PC-9 (cell line): ENCODE data around the gene PGAM4. TPM values are rescaled to one million over a fixed set of nuclear protein-coding genes. Genes with fewer than 3 reads are reported as not detected.

Experiments used
- BruUV-seq: library from RNA; stranded (reverse); fragments of 400-500 nt; replicated peaks from 2 replicates; lab custom pipeline; 2021; lab: Mats Ljungman, UMichigan
- CTCF ChIA-PET: fragments of 300-600 bp; sonication (Branson Sonifier 250); formaldehyde crosslinking; loops from one replicate; lab custom pipeline; 2022; ENCODE audit warnings: antibody characterized with exemption; lab: Charles Lee
- POLR2A ChIA-PET: fragments of 300-600 bp; sonication (Branson Sonifier 250); formaldehyde crosslinking; loops from one replicate; lab custom pipeline; 2022; ENCODE audit warnings: antibody characterized with exemption; ENCODE audit not compliant: unreplicated experiment; lab: Charles Lee
- DNase-seq, 2 experiments: peaks; one replicate each; pipeline versions ENCODE4 v3.0.0 to v3.0.0-alpha.2; 2015 to 2022; ENCODE audit warnings: mixed read lengths in 1 of 2
- H2AFZ ChIP-seq: fragments of 200-600 bp; sonication (generic); 2 replicates; pipeline ENCODE4 v1.8.1; 2017; ENCODE audit warnings: antibody characterized with exemption
- H3F3A ChIP-seq: fragments of 200-600 bp; sonication (generic); 2 replicates; pipeline ENCODE4 v1.8.1; 2017; ENCODE audit warnings: antibody characterized with exemption, mild to moderate bottlenecking, low read depth; ENCODE audit not compliant: insufficient read depth
- H3K27ac ChIP-seq: fragments of 200-600 bp; sonication (generic); 2 replicates; pipeline ENCODE4 v1.6.1; 2016; ENCODE audit warnings: mixed run types
- H3K27me3 ChIP-seq: fragments of 200-600 bp; sonication (generic); 2 replicates; pipeline ENCODE4 v1.6.1; 2016; ENCODE audit warnings: low read depth, mixed run types; ENCODE audit not compliant: insufficient read depth
- H3K36me3 ChIP-seq: fragments of 200-600 bp; sonication (generic); 2 replicates; pipeline ENCODE4 v1.6.1; 2016; ENCODE audit warnings: low read depth, mixed run types
- H3K4me1 ChIP-seq: fragments of 200-600 bp; sonication (generic); replicated peaks from 2 replicates; pipeline ENCODE4 v1.6.1; 2016; ENCODE audit warnings: mixed run types; ENCODE audit not compliant: insufficient read depth
- H3K4me2 ChIP-seq: fragments of 200-600 bp; sonication (generic); 2 replicates; pipeline ENCODE4 v1.6.1; 2017; ENCODE audit warnings: mixed run types
- H3K4me3 ChIP-seq: fragments of 200-600 bp; sonication (generic); 2 replicates; pipeline ENCODE4 v1.6.1; 2016; ENCODE audit warnings: mixed run types
- H3K79me2 ChIP-seq: fragments of 200-600 bp; sonication (generic); 2 replicates; pipeline ENCODE4 v1.6.1; 2017; ENCODE audit warnings: low read depth, mixed run types
- H3K9me2 ChIP-seq: fragments of 200-600 bp; sonication (generic); 2 replicates; pipeline ENCODE4 v1.8.1; 2017; ENCODE audit warnings: mild to moderate bottlenecking; ENCODE audit not compliant: insufficient read depth
- H3K9me3 ChIP-seq: fragments of 200-600 bp; sonication (generic); 2 replicates; pipeline ENCODE4 v1.8.1; 2016; ENCODE audit warnings: low read depth; ENCODE audit not compliant: insufficient read depth
- H4K20me1 ChIP-seq: fragments of 200-600 bp; sonication (generic); 2 replicates; pipeline ENCODE4 v1.8.1; 2017; ENCODE audit not compliant: insufficient read depth
- EZH2 ChIP-seq: fragments of 200-600 bp; sonication (generic); IDR thresholded peaks from 2 replicates; pipeline ENCODE4 v1.8.0; 2017; ENCODE audit warnings: antibody characterized with exemption, low read depth
- intact Hi-C: fragments of 100-400 bp; cut with micrococcal nuclease; formaldehyde crosslinking; loops from one replicate; pipeline ENCODE4 v1.10.0; 2022; ENCODE audit not compliant: unreplicated experiment
- total RNA-seq: library from RNA; stranded (reverse); gene quantifications from 2 replicates; pipeline ENCODE4 v1.2.3, GENCODE V29; 2021
- TF ChIP-seq, protein P1 (sequence below): fragments of 200-600 bp; sonication (generic); conservative IDR thresholded peaks from 2 replicates; pipeline ENCODE4 v1.6.1; 2017; ENCODE audit warnings: mixed run types, antibody characterized with exemption, mild to moderate bottlenecking, moderate library complexity

PGAM4 gene
- total RNA-seq, 1 experiment from 2014 or later = not detected

DNA sequence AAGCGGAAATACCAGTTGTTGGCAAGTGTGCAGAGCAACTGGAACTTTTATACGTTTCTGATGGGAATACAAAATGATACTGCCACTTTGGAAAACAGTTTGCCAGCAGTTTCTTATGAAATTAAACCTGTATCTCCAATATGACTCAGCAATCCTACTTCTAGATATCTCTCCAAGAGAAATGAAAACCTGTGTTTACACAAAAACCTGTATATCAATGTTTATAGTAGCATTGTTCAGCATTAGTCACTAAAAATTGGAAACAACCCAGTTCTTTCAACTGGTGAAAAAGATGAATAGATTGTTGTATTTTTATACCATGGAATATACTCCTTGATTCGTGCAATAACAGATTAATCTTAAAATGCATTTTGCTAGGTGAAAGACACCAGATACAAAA, 32.1 kb downstream of the PGAM4 start:
- POLR2A ChIA-PET = no interaction called here
- Histone ChIP-seq H3K4me3 (peak overlapping the region; percentile 45; the same call in 1 of the 2 replicates), H3K79me2 (no peaks in the 10 kb centered on the region), H3K27me3 (no peaks in the 10 kb centered on the region), H4K20me1 (no peaks in the 10 kb centered on the region), H3K36me3 (no peaks in the 10 kb centered on the region), H3K27ac (peak overlapping the region; percentile 96), H3K9me2 (no peaks in the 10 kb centered on the region), H2AFZ (0 out of 2 replicates have a peak overlapping the region, but pooled peaks have one; percentile 29), H3K9me3 (no peaks in the 10 kb centered on the region), H3F3A (peaks cover 20% of the 10 kb centered on the region), H3K4me1 (peaks cover 31% of the 10 kb centered on the region), H3K4me2 (peak overlapping the region; percentile 74)
- TF ChIP-seq, protein P1, sequence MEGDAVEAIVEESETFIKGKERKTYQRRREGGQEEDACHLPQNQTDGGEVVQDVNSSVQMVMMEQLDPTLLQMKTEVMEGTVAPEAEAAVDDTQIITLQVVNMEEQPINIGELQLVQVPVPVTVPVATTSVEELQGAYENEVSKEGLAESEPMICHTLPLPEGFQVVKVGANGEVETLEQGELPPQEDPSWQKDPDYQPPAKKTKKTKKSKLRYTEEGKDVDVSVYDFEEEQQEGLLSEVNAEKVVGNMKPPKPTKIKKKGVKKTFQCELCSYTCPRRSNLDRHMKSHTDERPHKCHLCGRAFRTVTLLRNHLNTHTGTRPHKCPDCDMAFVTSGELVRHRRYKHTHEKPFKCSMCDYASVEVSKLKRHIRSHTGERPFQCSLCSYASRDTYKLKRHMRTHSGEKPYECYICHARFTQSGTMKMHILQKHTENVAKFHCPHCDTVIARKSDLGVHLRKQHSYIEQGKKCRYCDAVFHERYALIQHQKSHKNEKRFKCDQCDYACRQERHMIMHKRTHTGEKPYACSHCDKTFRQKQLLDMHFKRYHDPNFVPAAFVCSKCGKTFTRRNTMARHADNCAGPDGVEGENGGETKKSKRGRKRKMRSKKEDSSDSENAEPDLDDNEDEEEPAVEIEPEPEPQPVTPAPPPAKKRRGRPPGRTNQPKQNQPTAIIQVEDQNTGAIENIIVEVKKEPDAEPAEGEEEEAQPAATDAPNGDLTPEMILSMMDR = no peak
- TF ChIP-seq EZH2 = no peak
- peak in 1 of 2 experiments; percentile 91 for DNase-seq
- BruUV-seq = no TSS peak
- intact Hi-C loops = no loop called here
- CTCF ChIA-PET = no interaction called here

DNA sequence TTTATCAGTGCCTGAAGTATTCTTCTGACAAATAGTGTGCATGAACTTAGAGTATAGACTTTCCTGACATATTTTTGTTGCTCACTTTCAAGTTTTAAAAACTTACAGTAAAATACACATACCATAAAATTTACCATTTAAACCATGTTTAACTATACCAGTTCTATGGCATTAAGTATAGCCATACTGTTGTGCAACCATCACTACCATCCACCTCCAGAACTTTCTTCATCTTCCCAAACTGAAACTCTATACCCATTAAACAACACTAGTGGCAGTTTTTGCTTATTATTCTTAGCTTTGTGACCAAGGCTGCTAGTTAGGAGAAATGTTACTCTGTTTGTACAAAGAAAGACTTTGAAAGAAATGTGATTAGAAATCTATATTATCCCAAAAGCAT, 33.1 kb downstream of the PGAM4 start:
- H3K27ac ChIP-seq = peak overlapping the region; percentile 96
- H3F3A ChIP-seq = peaks cover 20% of the 10 kb centered on the region
- H3K79me2 ChIP-seq = no peaks in the 10 kb centered on the region
- ChIA-PET CTCF (no interaction called here), POLR2A (no interaction called here)
- H3K36me3 ChIP-seq = no peaks in the 10 kb centered on the region
- TF ChIP-seq EZH2 = no peak
- TF ChIP-seq, protein P1 = no peak
- H4K20me1 ChIP-seq = no peaks in the 10 kb centered on the region
- intact Hi-C loops = no loop called here
- H3K4me1 ChIP-seq = peaks cover 31% of the 10 kb centered on the region
- no peak overlapping the region for H2AFZ ChIP-seq
- H3K27me3 ChIP-seq = no peaks in the 10 kb centered on the region
- H3K4me2 ChIP-seq = peak overlapping the region; percentile 74
- no peaks in the 10 kb centered on the region for H3K9me3 ChIP-seq
- no peak for DNase-seq
- BruUV-seq = no TSS peak
- no peak overlapping the region for H3K4me3 ChIP-seq
- no peaks in the 10 kb centered on the region for H3K9me2 ChIP-seq

DNA sequence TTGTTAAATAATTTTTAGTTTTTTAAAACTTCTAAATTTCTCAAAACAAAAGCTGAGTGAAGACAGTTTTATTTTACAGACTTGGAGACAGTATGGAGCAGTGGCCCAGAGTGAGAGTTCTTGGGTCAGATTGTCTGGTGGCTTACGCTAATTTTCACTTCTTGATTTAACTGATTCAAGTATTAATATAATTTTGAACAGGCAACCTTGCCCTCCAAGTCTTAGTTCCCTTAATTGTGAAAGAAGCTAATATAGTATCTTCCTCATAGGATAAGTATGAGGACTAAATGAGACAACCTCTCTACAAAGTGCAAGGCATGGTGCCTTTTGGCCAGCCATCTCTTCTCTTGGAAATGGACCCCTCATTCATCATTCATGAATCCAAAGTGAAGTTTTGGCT, 33.6 kb downstream of the PGAM4 start:
- no peak for DNase-seq
- TF ChIP-seq, protein P1 = no peak
- TF ChIP-seq EZH2 = no peak
- Histone ChIP-seq H3K79me2 (no peaks in the 10 kb centered on the region), H3K4me3 (no peak overlapping the region), H3K27me3 (no peaks in the 10 kb centered on the region), H3K4me2 (peak overlapping the region; percentile 74; the same call in 1 of the 2 replicates), H3K9me3 (no peaks in the 10 kb centered on the region), H3K27ac (peak overlapping the region; percentile 96), H4K20me1 (no peaks in the 10 kb centered on the region), H2AFZ (no peak overlapping the region), H3K9me2 (no peaks in the 10 kb centered on the region), H3F3A (peaks cover 20% of the 10 kb centered on the region), H3K36me3 (no peaks in the 10 kb centered on the region), H3K4me1 (peaks cover 31% of the 10 kb centered on the region)
- ChIA-PET CTCF (no interaction called here), POLR2A (no interaction called here)
- intact Hi-C loops = no loop called here
- no TSS peak for BruUV-seq
